HG02763 (cell line): ENCODE data around the gene PFN3.
A peak's percentile ranks its signal among the peaks of the same experiment; 100 is the strongest.

Experiments used
- ATAC-seq: cut with Tn5 transposase; IDR thresholded peaks from one replicate; pipeline ENCODE4 v1.9.1; 2021; ENCODE audit warnings: mild to moderate bottlenecking, moderate library complexity; ENCODE audit not compliant: unreplicated experiment

PFN3 gene

GRCh38 chr5:177396807-177397206 is 3.7 kb downstream of the PFN3 start:
- no peak for ATAC-seq

- no peak for ATAC-seq
Measured at GRCh38 chr5:177396078-177396477, 4.4 kb downstream of the PFN3 start.

GRCh38 chr5:177393990-177394389 is 6.5 kb downstream of the PFN3 start:
- no peak for ATAC-seq

- ATAC-seq: no peak
Measured at GRCh38 chr5:177393206-177393765, 7.2 kb downstream of the PFN3 start.

- ATAC-seq: no peak
Measured at GRCh38 chr5:177392765-177393164, 7.7 kb downstream of the PFN3 start.

GRCh38 chr5:177390363-177391300 is 9.8 kb downstream of the PFN3 start:
- ATAC-seq: peak; percentile 49

GRCh38 chr5:177389241-177390169 is 11.0 kb downstream of the PFN3 start:
- peak; percentile 32 for ATAC-seq

GRCh38 chr5:177388521-177389052 is 11.9 kb downstream of the PFN3 start:
- no peak for ATAC-seq

GRCh38 chr5:177387405-177387804 is 13.1 kb downstream of the PFN3 start:
- no peak for ATAC-seq

- no peak for ATAC-seq
Measured at GRCh38 chr5:177386542-177386941, 13.9 kb downstream of the PFN3 start.

GRCh38 chr5:177385720-177386119 is 14.7 kb downstream of the PFN3 start:
- no peak for ATAC-seq

GRCh38 chr5:177384134-177384533 is 16.3 kb downstream of the PFN3 start, which contains the start of gene SLC34A1:
SLC34A1 (plus strand) TSS chr5:177384434; CDS start chr5:177385742, 1,308 bp downstream.
- no peak for ATAC-seq

GRCh38 chr5:177383181-177383580 is 17.3 kb downstream of the PFN3 start:
- ATAC-seq: no peak

GRCh38 chr5:177382423-177383029 is 17.9 kb downstream of the PFN3 start:
- ATAC-seq: no peak

GRCh38 chr5:177380805-177381126 is 19.7 kb downstream of the PFN3 start:
- ATAC-seq: no peak

- no peak for ATAC-seq
Measured at GRCh38 chr5:177378884-177379883, 21.3 kb downstream of the PFN3 start.

GRCh38 chr5:177377851-177378776 is 22.3 kb downstream of the PFN3 start:
- no peak for ATAC-seq

GRCh38 chr5:177376107-177376506 is 24.4 kb downstream of the PFN3 start:
- no peak for ATAC-seq
